CD4-positive, alpha-beta T cell (primary cell): ENCODE measurements around the gene NTRK2. TPM values are rescaled to one million over a fixed set of nuclear protein-coding genes. Genes with fewer than 3 reads are reported as not detected.

Experiments used
- ATAC-seq: fragments of 200-7000 bp; cut with Tn5 transposase; one replicate; pipeline ENCODE4 v1.10.0; 2022; ENCODE audit warnings: mild to moderate bottlenecking; ENCODE audit not compliant: poor library complexity
- CTCF ChIA-PET: fragments of 350-600 bp; sonication (Branson Sonifier 250); formaldehyde crosslinking; loops from one replicate; lab custom pipeline; 2021; ENCODE audit warnings: antibody characterized with exemption, inconsistent platforms; lab: Charles Lee
- POLR2A ChIA-PET: fragments of 350-600 bp; sonication (Branson Sonifier 250); formaldehyde crosslinking; loops from one replicate; lab custom pipeline; 2021; ENCODE audit warnings: antibody characterized with exemption, inconsistent platforms; lab: Charles Lee
- DNase-seq, 14 experiments: peaks; one replicate each; pipeline ENCODE4 v3.0.0-alpha.2; 2013 to 2020; ENCODE audit warnings: mixed read lengths in 2 of 14
- H3K27ac ChIP-seq, 2 donors: one replicate each; pipeline versions ENCODE4 v1.5.1 to v1.7.0; 2013; ENCODE audit warnings: low read length in 2 of 2, low read depth in 1 of 2, mild to moderate bottlenecking in 1 of 2
- H3K27me3 ChIP-seq, 2 experiments: 1 replicate in 1 of 2; 2 replicates in 1 of 2; pipeline versions ENCODE4 v1.6.1 to v1.7.0; 2013; ENCODE audit warnings: low read length in 2 of 2, control low read depth in 1 of 2, mild to moderate bottlenecking in 1 of 2, moderate library complexity in 1 of 2; ENCODE audit not compliant: insufficient read depth in 2 of 2, control insufficient read depth in 1 of 2
- H3K36me3 ChIP-seq: one replicate; pipeline ENCODE4 v1.6.1; 2013; ENCODE audit warnings: low read length, control low read depth; ENCODE audit not compliant: insufficient read depth
- H3K4me1 ChIP-seq: one replicate; pipeline ENCODE4 v1.6.1; 2013; ENCODE audit warnings: low read length, control low read depth; ENCODE audit not compliant: insufficient read depth
- H3K4me3 ChIP-seq: one replicate; pipeline ENCODE4 v1.5.1; 2013; ENCODE audit warnings: mild to moderate bottlenecking, low read length, moderate library complexity
- H3K9me3 ChIP-seq, 2 experiments: 1 replicate in 1 of 2; 2 replicates in 1 of 2; pipeline versions ENCODE4 v1.6.1 to v1.7.0; 2013; ENCODE audit warnings: low read length in 2 of 2, mild to moderate bottlenecking in 2 of 2, control low read depth in 1 of 2, moderate library complexity in 1 of 2; ENCODE audit not compliant: control insufficient read depth in 1 of 2, insufficient read depth in 1 of 2
- H3K27ac Mint-ChIP-seq: one replicate; pipeline ENCODE4 v1.8.0; 2020; ENCODE audit warnings: mixed read lengths
- H3K27me3 Mint-ChIP-seq: one replicate; pipeline ENCODE4 v1.8.0; 2021; ENCODE audit warnings: mixed read lengths
- H3K36me3 Mint-ChIP-seq: one replicate; pipeline ENCODE4 v1.8.0; 2021; ENCODE audit warnings: low read depth, mixed read lengths
- H3K4me1 Mint-ChIP-seq: one replicate; pipeline ENCODE4 v1.8.0; 2021; ENCODE audit warnings: low read depth, mixed read lengths
- H3K4me3 Mint-ChIP-seq: one replicate; pipeline ENCODE4 v1.8.0; 2020; ENCODE audit warnings: mild to moderate bottlenecking, mixed read lengths
- H3K9me3 Mint-ChIP-seq: one replicate; pipeline ENCODE4 v1.8.0; 2020; ENCODE audit warnings: mixed read lengths
- intact Hi-C, 2 experiments: fragments of 100-400 bp; cut with DNase I in 1 of 2; cut with micrococcal nuclease in 1 of 2; formaldehyde crosslinking; loops; one replicate each; pipeline versions ENCODE4 v1.15.1 to v1.9.0; 2023 to 2025; cut with DNase I, micrococcal nuclease
- total RNA-seq, 174 experiments: library from RNA in 2 of 174; stranded (reverse) in 2 of 174; gene quantifications; one replicate each; pipeline ENCODE4 v1.2.3 and lab custom pipeline; 2021 to 2026
- TF ChIP-seq, protein P1 (sequence below): fragments of 200-600 bp; IDR thresholded peaks from one replicate; pipeline ENCODE4 v1.8.0; 2022; ENCODE audit warnings: antibody characterized with exemption, mild to moderate bottlenecking

Gene NTRK2
- total RNA-seq, 2 experiments from 2014 or later, result 0.06 to 0.14 TPM

DNA sequence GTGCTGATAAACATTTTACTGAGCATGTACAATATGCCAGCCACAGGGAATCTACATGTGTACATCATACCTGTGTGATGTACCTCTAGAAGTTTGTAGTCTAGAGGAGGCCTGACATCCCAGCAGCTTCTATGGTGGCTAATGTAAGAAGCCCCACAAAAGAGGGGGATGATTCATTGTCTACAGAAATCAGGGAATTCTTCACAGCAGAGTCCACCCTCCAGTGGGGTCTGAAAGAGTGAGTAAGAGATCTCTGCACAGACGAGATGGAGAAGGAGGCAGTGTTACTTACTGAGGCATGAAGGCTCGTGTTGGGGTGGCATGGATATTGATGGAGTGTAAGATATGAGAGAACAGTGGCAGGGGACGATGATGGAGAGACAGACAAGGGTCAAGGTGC is 103.0 kb downstream of the NTRK2 start:
- ATAC-seq, result no peak
- H3K27ac ChIP-seq, result no peak overlapping the region
- intact Hi-C loops, result no loop called here
- Mint-ChIP-seq H3K9me3 (no peaks in the 10 kb centered on the region), H3K36me3 (no peaks in the 10 kb centered on the region), H3K27ac (no peak overlapping the region), H3K4me3 (no peak overlapping the region), H3K4me1 (no peaks in the 10 kb centered on the region), H3K27me3 (peaks cover 4% of the 10 kb centered on the region)
- TF ChIP-seq, protein P1, sequence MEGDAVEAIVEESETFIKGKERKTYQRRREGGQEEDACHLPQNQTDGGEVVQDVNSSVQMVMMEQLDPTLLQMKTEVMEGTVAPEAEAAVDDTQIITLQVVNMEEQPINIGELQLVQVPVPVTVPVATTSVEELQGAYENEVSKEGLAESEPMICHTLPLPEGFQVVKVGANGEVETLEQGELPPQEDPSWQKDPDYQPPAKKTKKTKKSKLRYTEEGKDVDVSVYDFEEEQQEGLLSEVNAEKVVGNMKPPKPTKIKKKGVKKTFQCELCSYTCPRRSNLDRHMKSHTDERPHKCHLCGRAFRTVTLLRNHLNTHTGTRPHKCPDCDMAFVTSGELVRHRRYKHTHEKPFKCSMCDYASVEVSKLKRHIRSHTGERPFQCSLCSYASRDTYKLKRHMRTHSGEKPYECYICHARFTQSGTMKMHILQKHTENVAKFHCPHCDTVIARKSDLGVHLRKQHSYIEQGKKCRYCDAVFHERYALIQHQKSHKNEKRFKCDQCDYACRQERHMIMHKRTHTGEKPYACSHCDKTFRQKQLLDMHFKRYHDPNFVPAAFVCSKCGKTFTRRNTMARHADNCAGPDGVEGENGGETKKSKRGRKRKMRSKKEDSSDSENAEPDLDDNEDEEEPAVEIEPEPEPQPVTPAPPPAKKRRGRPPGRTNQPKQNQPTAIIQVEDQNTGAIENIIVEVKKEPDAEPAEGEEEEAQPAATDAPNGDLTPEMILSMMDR, result no peak
- no peaks in the 10 kb centered on the region for H3K27me3 ChIP-seq
- CTCF ChIA-PET, result no interaction called here
- DNase-seq, result no peak
- POLR2A ChIA-PET, result no interaction called here
- H3K9me3 ChIP-seq, result no peaks in the 10 kb centered on the region
- no peak overlapping the region for H3K4me3 ChIP-seq
- H3K36me3 ChIP-seq, result no peaks in the 10 kb centered on the region
- H3K4me1 ChIP-seq, result no peaks in the 10 kb centered on the region

DNA sequence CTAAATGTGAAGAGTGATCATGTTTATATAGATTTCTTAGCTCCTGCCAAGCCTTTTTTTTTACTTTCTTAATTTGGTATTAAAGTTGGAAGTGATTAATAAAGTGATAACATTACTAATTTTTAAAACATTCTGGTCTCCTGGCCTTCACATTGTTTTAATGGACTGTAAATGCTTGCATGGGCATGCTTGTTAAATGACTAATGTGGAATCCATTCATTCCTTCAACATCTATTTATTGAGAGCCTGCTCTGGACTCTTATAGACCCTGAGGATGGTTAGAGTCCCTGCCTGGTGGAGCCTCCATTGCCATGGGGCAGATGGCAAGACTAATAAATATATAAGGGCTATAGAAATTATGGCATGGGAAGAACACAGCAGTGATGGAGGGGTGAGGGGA is 103.5 kb downstream of the NTRK2 start:
- peaks cover 4% of the 10 kb centered on the region for H3K27me3 Mint-ChIP-seq
- H3K9me3 Mint-ChIP-seq, result no peaks in the 10 kb centered on the region
- no peaks in the 10 kb centered on the region for H3K9me3 ChIP-seq
- no peak overlapping the region for H3K4me3 Mint-ChIP-seq
- H3K36me3 ChIP-seq, result no peaks in the 10 kb centered on the region
- H3K4me3 ChIP-seq, result no peak overlapping the region
- H3K27me3 ChIP-seq, result no peaks in the 10 kb centered on the region
- intact Hi-C loops, result no loop called here
- no peaks in the 10 kb centered on the region for H3K4me1 Mint-ChIP-seq
- H3K4me1 ChIP-seq, result no peaks in the 10 kb centered on the region
- POLR2A ChIA-PET, result no interaction called here
- DNase-seq (no peak), ATAC-seq (no peak)
- H3K36me3 Mint-ChIP-seq, result no peaks in the 10 kb centered on the region
- no peak overlapping the region for H3K27ac ChIP-seq
- H3K27ac Mint-ChIP-seq, result no peak overlapping the region
- CTCF ChIA-PET, result no interaction called here
- TF ChIP-seq, protein P1, result no peak

DNA sequence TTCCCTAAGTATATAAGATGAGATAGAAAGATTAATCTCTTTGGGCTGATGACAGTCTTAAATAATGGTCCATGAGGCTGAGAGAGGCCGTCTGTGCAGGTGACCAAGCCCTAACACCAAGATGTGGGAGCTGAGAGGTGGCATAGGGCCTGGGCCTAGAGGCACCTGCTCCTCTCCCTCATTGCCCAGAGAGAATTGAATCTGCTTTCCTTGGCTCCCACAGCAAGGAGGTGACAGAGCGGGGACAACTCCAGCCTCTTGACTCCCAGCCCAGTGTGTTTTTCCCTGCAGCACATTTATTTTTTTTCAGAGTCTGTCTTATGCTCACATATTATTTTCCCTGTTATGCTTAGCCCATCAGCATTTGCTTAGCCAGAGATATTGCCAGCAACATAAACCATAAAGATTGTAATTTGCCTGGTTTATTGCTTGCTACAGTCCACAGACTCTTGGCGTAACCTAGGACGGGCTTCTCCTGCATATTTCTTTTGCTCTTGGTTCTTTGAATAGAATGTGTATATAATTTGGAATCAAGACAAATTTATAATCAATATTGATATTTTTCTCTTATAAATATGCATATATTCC is 105.6 kb downstream of the NTRK2 start:
- Mint-ChIP-seq H3K9me3 (no peaks in the 10 kb centered on the region), H3K27me3 (peaks cover 4% of the 10 kb centered on the region), H3K4me1 (no peaks in the 10 kb centered on the region), H3K4me3 (no peak overlapping the region), H3K36me3 (no peaks in the 10 kb centered on the region), H3K27ac (no peak overlapping the region)
- ATAC-seq (no peak), DNase-seq (no peak)
- no peak overlapping the region for H3K27ac ChIP-seq
- H3K4me1 ChIP-seq, result no peaks in the 10 kb centered on the region
- TF ChIP-seq, protein P1, result no peak
- H3K9me3 ChIP-seq, result no peaks in the 10 kb centered on the region
- ChIA-PET CTCF (no interaction called here), POLR2A (no interaction called here)
- H3K4me3 ChIP-seq, result no peak overlapping the region
- no peaks in the 10 kb centered on the region for H3K36me3 ChIP-seq
- intact Hi-C loops, result no loop called here
- H3K27me3 ChIP-seq, result no peaks in the 10 kb centered on the region
